ENCODE results near the gene PCDHGC3.

Gene PCDHGC3

GRCh38 chr5:141513627-141514329 is 38.0 kb downstream of the PCDHGC3 start:
- H3K27ac ChIP-seq (ENCODE audit: low read depth, low read length): peak overlapping the region; percentile 100
- H3K4me1 ChIP-seq (ENCODE audit: control insufficient read depth, low read length): peaks cover 87% of the 10 kb centered on the region
- no peaks in the 10 kb centered on the region for H3K27me3 ChIP-seq (ENCODE audit: control insufficient read depth, low read length)
- no peaks in the 10 kb centered on the region for H3K9me2 ChIP-seq (replicated peaks; ENCODE audit: control insufficient read depth, low read length)
- TF ChIP-seq EZH2phosphoT487 (IDR thresholded peaks at IDR 0.05; ENCODE audit: borderline replicate concordance, low read length): no peak
- H4K20me1 ChIP-seq (ENCODE audit: control insufficient read depth, insufficient read depth, low read depth, low read length): no peaks in the 10 kb centered on the region
- H3K4me3 ChIP-seq (ENCODE audit: low read length): peak overlapping the region; percentile 79
- peaks cover 23% of the 10 kb centered on the region for H3K79me2 ChIP-seq (ENCODE audit: control insufficient read depth, low read length)
- peak overlapping the region; percentile 97 for H3K4me2 ChIP-seq (ENCODE audit: low read length)
- H3K36me3 ChIP-seq (ENCODE audit: control insufficient read depth, low read length): peaks cover 80% of the 10 kb centered on the region
- H3K9me3 ChIP-seq (ENCODE audit: control insufficient read depth, insufficient read depth, low read length): no peaks in the 10 kb centered on the region
- peaks cover 45% of the 10 kb centered on the region for H3F3A ChIP-seq (ENCODE audit: control insufficient read depth, insufficient read depth)

- Histone ChIP-seq H3K27ac (ENCODE audit: low read depth, low read length) (peak overlapping the region; percentile 100), H3K9me2 (replicated peaks; ENCODE audit: control insufficient read depth, low read length) (no peaks in the 10 kb centered on the region), H3K4me3 (ENCODE audit: low read length) (peak overlapping the region; percentile 79), H3K36me3 (ENCODE audit: control insufficient read depth, low read length) (peaks cover 81% of the 10 kb centered on the region), H3K4me1 (ENCODE audit: control insufficient read depth, low read length) (peaks cover 80% of the 10 kb centered on the region), H4K20me1 (ENCODE audit: control insufficient read depth, insufficient read depth, low read depth, low read length) (no peaks in the 10 kb centered on the region), H3F3A (ENCODE audit: control insufficient read depth, insufficient read depth) (peaks cover 39% of the 10 kb centered on the region), H3K9me3 (ENCODE audit: control insufficient read depth, insufficient read depth, low read length) (no peaks in the 10 kb centered on the region), H3K4me2 (ENCODE audit: low read length) (peak overlapping the region; percentile 97), H3K27me3 (ENCODE audit: control insufficient read depth, low read length) (no peaks in the 10 kb centered on the region), H3K79me2 (ENCODE audit: control insufficient read depth, low read length) (peaks cover 19% of the 10 kb centered on the region)
- TF ChIP-seq, protein P1, sequence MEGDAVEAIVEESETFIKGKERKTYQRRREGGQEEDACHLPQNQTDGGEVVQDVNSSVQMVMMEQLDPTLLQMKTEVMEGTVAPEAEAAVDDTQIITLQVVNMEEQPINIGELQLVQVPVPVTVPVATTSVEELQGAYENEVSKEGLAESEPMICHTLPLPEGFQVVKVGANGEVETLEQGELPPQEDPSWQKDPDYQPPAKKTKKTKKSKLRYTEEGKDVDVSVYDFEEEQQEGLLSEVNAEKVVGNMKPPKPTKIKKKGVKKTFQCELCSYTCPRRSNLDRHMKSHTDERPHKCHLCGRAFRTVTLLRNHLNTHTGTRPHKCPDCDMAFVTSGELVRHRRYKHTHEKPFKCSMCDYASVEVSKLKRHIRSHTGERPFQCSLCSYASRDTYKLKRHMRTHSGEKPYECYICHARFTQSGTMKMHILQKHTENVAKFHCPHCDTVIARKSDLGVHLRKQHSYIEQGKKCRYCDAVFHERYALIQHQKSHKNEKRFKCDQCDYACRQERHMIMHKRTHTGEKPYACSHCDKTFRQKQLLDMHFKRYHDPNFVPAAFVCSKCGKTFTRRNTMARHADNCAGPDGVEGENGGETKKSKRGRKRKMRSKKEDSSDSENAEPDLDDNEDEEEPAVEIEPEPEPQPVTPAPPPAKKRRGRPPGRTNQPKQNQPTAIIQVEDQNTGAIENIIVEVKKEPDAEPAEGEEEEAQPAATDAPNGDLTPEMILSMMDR (IDR thresholded peaks at IDR 0.05; ENCODE audit: low read depth, low read length, poor library complexity, severe bottlenecking): no peak
- TF ChIP-seq EZH2phosphoT487 (IDR thresholded peaks at IDR 0.05; ENCODE audit: borderline replicate concordance, low read length): no peak
These were observed 38.8 kb downstream of the PCDHGC3 start for GRCh38 chr5:141514330-141515133.

DNA sequence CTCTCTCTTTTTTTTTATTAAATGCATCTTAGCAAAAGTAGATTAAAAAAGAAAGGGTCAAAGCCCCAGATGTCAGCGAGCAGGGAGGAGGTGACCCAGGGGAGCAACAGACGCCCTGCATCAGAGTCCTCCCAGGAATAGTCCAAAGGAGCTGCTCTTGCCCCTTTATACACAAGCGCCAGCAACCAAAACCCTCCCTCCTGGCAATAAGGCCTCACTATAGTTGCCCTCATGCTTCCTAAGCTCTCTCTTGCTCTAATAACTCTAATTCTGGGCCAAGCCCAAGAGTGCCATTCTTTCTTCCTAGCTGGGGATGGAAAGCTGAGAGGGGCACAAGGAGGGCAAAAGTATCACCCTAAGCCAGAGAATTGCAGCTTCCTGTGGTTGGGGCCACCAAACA is 39.4 kb downstream of the PCDHGC3 start:
- Histone ChIP-seq H3K9me2 (replicated peaks; ENCODE audit: control insufficient read depth, low read length) (no peaks in the 10 kb centered on the region), H3K27me3 (ENCODE audit: control insufficient read depth, low read length) (no peaks in the 10 kb centered on the region), H3K4me2 (ENCODE audit: low read length) (peak overlapping the region; percentile 97), H3K36me3 (ENCODE audit: control insufficient read depth, low read length) (peaks cover 81% of the 10 kb centered on the region), H4K20me1 (ENCODE audit: control insufficient read depth, insufficient read depth, low read depth, low read length) (no peaks in the 10 kb centered on the region), H3K9me3 (ENCODE audit: control insufficient read depth, insufficient read depth, low read length) (no peaks in the 10 kb centered on the region), H3F3A (ENCODE audit: control insufficient read depth, insufficient read depth) (peaks cover 35% of the 10 kb centered on the region), H3K4me3 (ENCODE audit: low read length) (peak overlapping the region; percentile 79), H3K27ac (ENCODE audit: low read depth, low read length) (peak overlapping the region; percentile 100), H3K79me2 (ENCODE audit: control insufficient read depth, low read length) (peaks cover 14% of the 10 kb centered on the region), H3K4me1 (ENCODE audit: control insufficient read depth, low read length) (peaks cover 80% of the 10 kb centered on the region)
- no peak for TF ChIP-seq EZH2phosphoT487 (IDR thresholded peaks at IDR 0.05; ENCODE audit: borderline replicate concordance, low read length)
- TF ChIP-seq, protein P1 (IDR thresholded peaks at IDR 0.05; ENCODE audit: low read depth, low read length, poor library complexity, severe bottlenecking): no peak

Measured in DOHH2 (cell line).